GM19452 (cell line): ENCODE data around the gene AKNA.
"Not testable (repeated sequence)": the region's sequence is repeated elsewhere in the genome, so short reads cannot be mapped to it uniquely, and the experiment has no call there.

Source experiments
- ATAC-seq: cut with Tn5 transposase; IDR thresholded peaks from one replicate; pipeline ENCODE4 v1.9.1; 2021; ENCODE audit not compliant: unreplicated experiment

AKNA gene

GRCh38 chr9:114324492-114324891, 63.3 kb downstream of the AKNA start:
- no peak for ATAC-seq

GRCh38 chr9:114323849-114324248, 63.9 kb downstream of the AKNA start:
- not testable (repeated sequence) for ATAC-seq

- not testable (repeated sequence) for ATAC-seq
These were observed 64.8 kb downstream of the AKNA start, which contains the start of gene ORM1 for GRCh38 chr9:114322831-114323531. TSS of gene ORM1 (plus strand) at chr9:114323098. CDS start at chr9:114323134, 36 bp downstream.

- ATAC-seq: not testable (repeated sequence)
These were observed 65.5 kb downstream of the AKNA start for GRCh38 chr9:114322160-114322818.

GRCh38 chr9:114321759-114322158, 66.0 kb downstream of the AKNA start:
- ATAC-seq: no peak

GRCh38 chr9:114320710-114321109, 67.1 kb downstream of the AKNA start:
- ATAC-seq: not testable (repeated sequence)

GRCh38 chr9:114319147-114319546, 68.6 kb downstream of the AKNA start:
- ATAC-seq: no peak

- ATAC-seq: no peak
These were observed 69.4 kb downstream of the AKNA start for GRCh38 chr9:114318416-114318815.

GRCh38 chr9:114317665-114318357, 70.0 kb downstream of the AKNA start:
- no peak for ATAC-seq

- ATAC-seq: no peak
These were observed 71.1 kb downstream of the AKNA start for GRCh38 chr9:114316605-114317230.

- ATAC-seq: no peak
These were observed 71.9 kb downstream of the AKNA start for GRCh38 chr9:114315723-114316363.

- no peak for ATAC-seq
These were observed 72.7 kb downstream of the AKNA start for GRCh38 chr9:114314881-114315722.

- no peak for ATAC-seq
These were observed 73.4 kb downstream of the AKNA start for GRCh38 chr9:114314256-114314867.

- no peak for ATAC-seq
These were observed 74.6 kb downstream of the AKNA start for GRCh38 chr9:114313186-114313585.

- ATAC-seq: no peak
These were observed 75.3 kb downstream of the AKNA start for GRCh38 chr9:114312513-114312875.

- ATAC-seq: no peak
These were observed 75.9 kb downstream of the AKNA start for GRCh38 chr9:114311571-114312512.

GRCh38 chr9:114310471-114311450, 77.0 kb downstream of the AKNA start:
- ATAC-seq: no peak
